HG03558 (cell line): ENCODE data around the gene ALDH1A3.

Experiments
- ATAC-seq: cut with Tn5 transposase; IDR thresholded peaks from one replicate; pipeline ENCODE4 v1.9.1; 2021; ENCODE audit warnings: moderate number of reproducible peaks; ENCODE audit not compliant: unreplicated experiment; ENCODE audit errors: extremely low read depth

Gene ALDH1A3

GRCh38 chr15:100856867-100857266 is 22.8 kb upstream of the ALDH1A3 start:
- no peak for ATAC-seq

- ATAC-seq, result no peak
Measured at GRCh38 chr15:100858294-100858693, 21.3 kb upstream of the ALDH1A3 start.

DNA sequence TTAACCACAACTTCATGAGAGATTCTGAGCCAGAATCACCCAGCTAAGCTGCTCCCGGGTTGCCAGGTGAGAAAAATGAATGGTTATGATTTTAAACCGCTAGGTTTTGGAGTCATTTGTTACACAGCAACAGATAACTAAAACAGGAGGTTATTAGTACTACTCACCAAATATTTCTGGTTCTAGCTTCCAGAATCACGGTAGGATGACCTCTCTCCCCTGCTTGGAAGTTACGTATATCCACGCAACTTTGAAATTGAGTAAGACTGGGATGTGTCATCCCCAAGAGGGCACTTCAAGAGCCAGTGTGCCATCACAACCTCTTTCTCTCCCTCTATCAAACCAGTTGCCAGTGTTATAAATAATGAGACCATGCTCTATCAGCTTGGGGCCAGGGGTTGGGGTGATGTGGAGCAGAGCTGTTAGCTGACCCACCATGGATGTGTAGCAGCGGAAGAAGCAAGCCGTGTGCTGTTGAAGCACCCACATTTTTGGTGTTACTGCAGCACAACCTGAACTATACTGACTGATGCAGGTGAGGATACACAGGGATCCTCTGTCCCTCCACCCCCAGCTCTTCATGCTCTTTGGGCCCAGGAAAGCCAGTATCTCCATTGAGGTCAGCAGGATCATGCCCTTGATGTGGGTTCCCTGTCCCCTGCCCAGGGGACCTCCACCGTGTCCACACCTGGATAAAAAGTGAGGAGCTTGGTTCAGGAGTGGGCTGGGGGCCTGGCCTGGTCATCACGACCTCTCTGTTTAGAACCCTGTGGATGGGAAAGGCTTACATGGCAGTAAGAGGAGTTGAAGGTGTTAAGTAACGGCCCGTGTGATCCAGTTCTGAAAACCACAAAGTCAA is 19.4 kb upstream of the ALDH1A3 start:
- no peak for ATAC-seq

- ATAC-seq, result no peak
Measured at GRCh38 chr15:100860829-100861510, 18.7 kb upstream of the ALDH1A3 start.

DNA sequence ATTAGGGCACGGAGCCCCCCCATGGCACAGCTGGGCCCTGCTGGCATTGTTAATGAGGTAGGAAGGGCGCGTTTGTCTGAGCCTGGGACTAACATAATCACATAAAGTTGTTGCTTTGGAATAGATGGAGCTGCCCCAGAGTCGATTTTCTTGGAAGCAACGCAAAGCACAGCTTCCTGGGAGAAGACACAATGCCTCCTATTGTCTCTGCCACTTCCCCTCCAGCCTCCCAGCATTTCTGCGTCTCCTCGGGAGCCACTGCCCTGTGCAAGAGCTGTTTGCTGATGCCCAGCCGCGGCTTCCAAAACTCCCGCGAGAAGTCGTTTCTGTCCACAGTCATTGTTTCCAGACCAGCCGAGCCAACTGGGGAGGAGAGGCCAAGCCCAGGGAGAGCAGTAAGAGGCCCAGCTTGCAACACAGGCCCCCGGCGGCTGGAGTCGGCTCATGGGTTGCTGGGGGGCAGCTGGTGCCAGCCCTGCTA is 18.1 kb upstream of the ALDH1A3 start:
- no peak for ATAC-seq

DNA sequence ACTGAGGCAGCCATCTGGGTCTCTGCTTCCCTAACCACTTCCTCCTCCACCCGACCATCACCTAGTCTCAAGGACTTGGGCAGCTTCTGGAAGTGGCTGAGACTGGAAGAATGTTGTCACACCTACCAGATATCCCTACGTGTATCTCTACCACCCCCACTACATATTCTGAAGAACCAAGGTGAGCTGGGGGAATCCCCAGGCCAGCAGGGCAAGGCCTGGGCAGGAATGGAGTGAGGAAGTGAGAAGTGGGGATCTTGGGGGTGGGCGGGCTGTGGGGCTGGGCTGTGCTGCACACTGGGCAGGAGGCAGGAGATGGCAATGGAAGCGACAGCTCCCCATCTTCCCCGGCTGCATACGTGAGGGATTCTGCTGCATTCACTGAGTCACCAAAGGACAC is 17.5 kb upstream of the ALDH1A3 start:
- no peak for ATAC-seq

- no peak for ATAC-seq
Measured at GRCh38 chr15:100863075-100863795, 16.4 kb upstream of the ALDH1A3 start.

- no peak for ATAC-seq
Measured at GRCh38 chr15:100863796-100864267, 15.8 kb upstream of the ALDH1A3 start.

- no peak for ATAC-seq
Measured at GRCh38 chr15:100866386-100867330, 13.0 kb upstream of the ALDH1A3 start.

DNA sequence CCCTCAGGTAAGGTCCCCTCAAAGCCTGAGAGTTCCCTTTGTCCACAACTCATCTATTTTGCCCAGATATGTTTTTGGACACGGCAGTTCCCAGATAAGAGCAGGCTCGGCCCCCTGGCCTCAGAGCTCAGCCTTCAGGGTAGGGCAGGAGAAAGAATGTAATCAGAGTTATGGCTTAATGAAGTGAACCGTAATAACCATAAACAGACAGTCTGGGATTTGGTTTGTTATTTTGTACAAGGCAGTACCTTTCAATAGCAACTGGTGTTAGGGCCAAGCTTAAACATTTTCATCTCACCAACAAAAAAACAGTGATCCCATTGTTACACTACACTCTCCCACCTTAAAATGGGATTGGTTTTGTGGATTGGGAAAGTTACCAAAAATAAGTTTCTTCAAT is 12.2 kb upstream of the ALDH1A3 start:
- no peak for ATAC-seq

- ATAC-seq, result no peak
Measured at GRCh38 chr15:100869151-100869999, 10.3 kb upstream of the ALDH1A3 start.

DNA sequence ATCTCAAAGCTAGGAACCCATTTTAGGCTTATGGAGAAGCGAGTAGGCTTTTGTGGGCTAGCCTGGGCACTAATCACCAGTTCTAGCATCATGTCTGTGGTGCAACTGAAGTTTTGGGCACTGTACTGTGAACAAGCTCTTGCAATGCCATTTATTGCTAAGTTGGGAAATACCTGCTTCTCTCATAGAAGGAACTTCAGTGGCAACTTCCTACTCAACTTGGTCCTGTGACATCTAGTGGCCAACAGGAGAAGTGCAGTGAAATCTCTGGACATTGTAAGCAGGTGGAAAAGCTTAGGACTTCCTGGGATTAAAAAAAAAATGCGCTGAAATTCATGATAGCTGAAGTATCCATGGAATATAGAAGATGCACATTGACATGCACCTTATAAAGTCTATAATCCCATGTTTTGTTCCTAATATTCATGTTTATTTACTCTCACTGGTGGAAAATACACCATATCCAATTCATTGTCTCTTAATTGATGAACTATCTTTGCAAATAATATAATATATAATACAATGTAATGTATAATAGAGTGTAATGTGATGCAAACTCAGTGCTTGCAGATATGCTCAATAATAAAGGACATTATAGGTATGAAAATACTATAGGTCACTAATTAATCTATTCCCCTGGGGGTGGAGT is 6.5 kb upstream of the ALDH1A3 start:
- no peak for ATAC-seq

- no peak for ATAC-seq
Measured at GRCh38 chr15:100875495-100875894, 4.1 kb upstream of the ALDH1A3 start.

GRCh38 chr15:100875976-100876375 is 3.7 kb upstream of the ALDH1A3 start:
- no peak for ATAC-seq

DNA sequence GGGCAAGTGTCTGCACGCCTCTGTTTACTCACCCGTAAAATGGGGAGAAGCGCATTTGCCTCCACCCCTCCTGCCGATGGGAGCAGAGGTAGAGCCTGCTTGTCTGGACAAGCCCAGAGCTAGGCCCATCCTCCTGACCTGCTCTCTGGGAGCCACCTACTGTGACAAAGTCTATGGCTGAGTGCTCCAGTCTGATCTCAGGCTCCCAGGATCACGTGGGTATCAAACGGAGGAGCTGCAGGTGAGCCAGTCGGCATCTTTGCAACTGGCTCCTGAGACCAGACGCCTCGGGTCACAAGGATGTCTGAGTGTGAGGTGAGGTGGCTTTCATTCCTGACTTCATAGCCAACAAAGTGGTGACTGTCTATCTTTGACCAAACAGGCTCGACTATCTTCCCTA is 2.1 kb upstream of the ALDH1A3 start:
- no peak for ATAC-seq

DNA sequence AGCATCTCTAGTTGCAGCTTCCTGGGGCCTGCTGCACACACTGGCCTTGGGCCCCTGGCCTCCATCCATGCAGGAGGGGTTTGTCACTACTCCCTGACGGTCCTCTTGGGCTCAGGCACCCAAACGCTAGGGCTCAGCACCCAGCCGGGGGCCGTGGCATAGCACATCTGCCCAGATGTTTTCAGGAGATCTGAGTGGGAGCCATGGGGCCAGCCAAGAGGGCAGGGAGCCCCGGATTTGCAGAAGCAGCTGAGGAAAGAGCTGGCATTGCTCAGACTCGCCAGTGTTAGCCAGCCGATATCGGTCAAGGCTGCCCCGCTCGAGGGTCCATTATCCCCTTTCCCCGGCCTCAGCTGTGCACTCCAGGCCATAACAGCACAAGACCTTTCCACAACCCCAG is 1.5 kb upstream of the ALDH1A3 start:
- ATAC-seq, result no peak

DNA sequence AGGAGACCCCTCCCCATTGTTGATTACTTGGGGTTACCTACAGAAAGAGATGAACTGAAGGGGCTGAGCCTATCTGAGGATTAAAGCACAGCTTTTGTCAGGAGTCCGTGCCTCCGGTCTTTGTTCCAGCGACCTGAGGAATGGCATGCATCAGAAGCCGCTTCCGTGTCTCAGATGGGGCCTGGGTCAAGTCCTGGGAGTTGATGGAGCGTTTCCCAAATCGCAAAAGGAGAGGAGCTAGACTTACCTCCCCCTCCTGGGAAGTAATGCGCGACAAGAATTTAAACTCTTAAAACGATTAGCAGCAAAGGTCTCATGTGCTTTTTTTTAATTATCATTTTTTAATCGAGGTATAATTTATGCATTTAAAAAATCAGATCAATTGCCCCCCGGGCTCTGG is 983 bp upstream of the ALDH1A3 start:
- no peak for ATAC-seq

DNA sequence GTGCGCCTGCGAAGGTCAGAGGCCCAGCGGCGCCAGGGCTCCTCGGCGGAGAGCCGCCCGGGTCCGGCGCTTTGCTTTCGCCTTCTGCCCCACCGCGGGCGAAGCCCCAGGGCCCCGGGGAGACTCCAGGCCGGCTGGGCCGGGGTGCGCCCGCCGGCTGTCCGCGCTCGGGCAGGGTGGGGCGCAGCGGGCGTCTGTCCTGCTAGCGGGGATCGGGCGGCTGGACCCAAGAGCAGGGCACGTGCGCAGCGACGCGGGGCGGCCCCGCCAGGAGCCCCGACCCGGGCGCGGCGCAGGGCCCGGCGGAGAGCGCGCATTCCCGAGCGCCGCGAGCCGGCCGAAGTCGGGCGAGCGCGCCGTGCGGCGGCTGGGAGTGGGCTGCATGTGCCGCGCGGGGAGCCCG is 569 bp upstream of the ALDH1A3 start:
- no peak for ATAC-seq
